GM12878 (cell line): ENCODE measurements around the gene SMPD1. TPM values are rescaled to one million over a fixed set of nuclear protein-coding genes. Genes with fewer than 3 reads are reported as not detected.

Experiments
- ATAC-seq: fragments of 200-7000 bp; cut with Tn5 transposase; 3 replicates; pipeline ENCODE4 v1.9.1; 2020; ENCODE audit warnings: mild to moderate bottlenecking, moderate library complexity
- BruUV-seq: library from RNA; stranded (reverse); fragments of 400-500 nt; replicated peaks from 2 replicates; lab custom pipeline; 2021; lab: Mats Ljungman, UMichigan
- CTCF ChIA-PET: fragments of 300-600 bp; sonication (Branson Sonifier 250); formaldehyde crosslinking; extraction: SDS; loops from one replicate; lab custom pipeline; 2021; ENCODE audit warnings: inconsistent platforms; lab: Yijun Ruan, JAX
- POLR2A ChIA-PET: fragments of 350-600 bp; formaldehyde crosslinking; extraction: SDS; loops from one replicate; lab custom pipeline; 2021; ENCODE audit warnings: inconsistent platforms; lab: Charles Lee
- RAD21 ChIA-PET: fragments of 300-600 bp; sonication (Branson Sonifier 250); formaldehyde crosslinking; loops from one replicate; lab custom pipeline; 2023; ENCODE audit warnings: antibody characterized with exemption; ENCODE audit not compliant: unreplicated experiment; lab: Charles Lee
- SMC1A ChIA-PET: fragments of 300-600 bp; sonication (Branson Sonifier 250); formaldehyde crosslinking; loops from one replicate; lab custom pipeline; 2023; ENCODE audit not compliant: unreplicated experiment, uncharacterized antibody; lab: Charles Lee
- DNase-seq: peaks from one replicate; pipeline ENCODE4 v3.0.0-alpha.2; 2011; ENCODE audit warnings: low read depth, low spot score
- FAIRE-seq: peaks from 3 replicates; lab custom pipeline; 2011; peaks lifted over from hg19 to GRCh38; lab: Jason Lieb, UNC
- H2AFZ ChIP-seq: 2 replicates; pipeline ENCODE4 v1.6.0; 2011; ENCODE audit warnings: low read depth, low read length, control low read depth; ENCODE audit not compliant: control insufficient read depth
- H3K27ac ChIP-seq: 2 replicates; pipeline ENCODE4 v1.5.1; 2011; ENCODE audit warnings: control low read depth; ENCODE audit not compliant: control insufficient read depth, insufficient read depth
- H3K27me3 ChIP-seq, 2 experiments: replicated peaks in 1 of 2; 2 replicates each; pipeline versions ENCODE4 v1.6.0 to v1.6.1; 2011; ENCODE audit warnings: low read length in 1 of 2; ENCODE audit not compliant: control insufficient read depth in 2 of 2, insufficient read depth in 2 of 2
- H3K36me3 ChIP-seq, 2 experiments: 2 replicates each; pipeline ENCODE4 v1.5.1; 2011; ENCODE audit warnings: low read length in 1 of 2; ENCODE audit not compliant: control insufficient read depth in 2 of 2, insufficient read depth in 2 of 2
- H3K4me1 ChIP-seq: 2 replicates; pipeline ENCODE4 v1.6.1; 2011; ENCODE audit warnings: mild to moderate bottlenecking, low read length, moderate library complexity, mixed read lengths; ENCODE audit not compliant: control insufficient read depth, insufficient read depth
- H3K4me2 ChIP-seq: 2 replicates; pipeline ENCODE4 v1.6.0; 2011; ENCODE audit warnings: control low read depth; ENCODE audit not compliant: control insufficient read depth, insufficient read depth
- H3K4me3 ChIP-seq: fragments of 200-600 bp; sonication (generic); 2 replicates; pipeline ENCODE4 v1.5.1; 2016
- H3K79me2 ChIP-seq: 2 replicates; pipeline ENCODE4 v1.6.0; 2011; ENCODE audit warnings: low read length; ENCODE audit not compliant: control insufficient read depth, insufficient read depth
- H3K9ac ChIP-seq: 2 replicates; pipeline ENCODE4 v1.8.0; 2011; ENCODE audit warnings: low read length, control low read depth, mixed read lengths; ENCODE audit not compliant: control insufficient read depth, insufficient read depth
- H3K9me3 ChIP-seq: replicated peaks from 3 replicates; pipeline ENCODE4 v1.5.1; 2011; ENCODE audit warnings: mild to moderate bottlenecking, low read length; ENCODE audit not compliant: control insufficient read depth, insufficient read depth
- H4K20me1 ChIP-seq: 2 replicates; pipeline ENCODE4 v1.6.0; 2011; ENCODE audit not compliant: control insufficient read depth, insufficient read depth
- BHLHE40 ChIP-seq, 2 experiments: fragments of 450-650 bp in 1 of 2; IDR thresholded peaks; 2 replicates each; pipeline ENCODE4 v1.6.1; 2011 to 2017; ENCODE audit warnings: low read depth in 2 of 2, borderline replicate concordance in 1 of 2, improper control_type of control experiment in 1 of 2, low read length in 1 of 2, mild to moderate bottlenecking in 1 of 2
- BRCA1 ChIP-seq: IDR thresholded peaks from 2 replicates; pipeline ENCODE4 v1.6.1; 2011; ENCODE audit warnings: low read depth, low read length, improper control_type of control experiment
- MXI1 ChIP-seq: fragments of 150-350 bp; IDR thresholded peaks from 2 replicates; pipeline ENCODE4 v1.6.1; 2011; ENCODE audit warnings: low read depth, mild to moderate bottlenecking, inconsistent platforms, low read length, improper control_type of control experiment
- NBN ChIP-seq: fragments of 450-650 bp; IDR thresholded peaks from 2 replicates; pipeline ENCODE4 v1.6.1; 2016
- NFYA ChIP-seq: IDR thresholded peaks from 2 replicates; pipeline ENCODE4 v1.6.1; 2011; ENCODE audit warnings: low read depth, mild to moderate bottlenecking, low read length, improper control_type of control experiment, borderline replicate concordance
- NFYB ChIP-seq: IDR thresholded peaks from 2 replicates; pipeline ENCODE4 v1.6.1; 2011; ENCODE audit warnings: low read depth, mild to moderate bottlenecking, low read length, improper control_type of control experiment, moderate library complexity; ENCODE audit not compliant: insufficient read depth
- NR2C1 ChIP-seq: fragments of 450-650 bp; IDR thresholded peaks from 2 replicates; pipeline ENCODE4 v1.6.1; 2017; ENCODE audit warnings: antibody characterized with exemption, mild to moderate bottlenecking, moderate library complexity
- RELB ChIP-seq: fragments of 450-650 bp; IDR thresholded peaks from 2 replicates; pipeline ENCODE4 v1.6.1; 2017; ENCODE audit warnings: low read depth, mild to moderate bottlenecking, moderate library complexity
- ZBTB40 ChIP-seq: fragments of 450-650 bp; IDR thresholded peaks from 2 replicates; pipeline ENCODE4 v1.6.1; 2016; ENCODE audit warnings: mild to moderate bottlenecking, moderate library complexity, borderline replicate concordance
- WGBS: methylation state at CpG from one replicate; pipeline ENCODE4 v1.1.6; 2016; ENCODE audit warnings: low lambda C conversion rate; ENCODE audit not compliant: insufficient replicate concordance, insufficient coverage; ENCODE audit errors: missing lambda C conversion rate; 5-methylcytosine and 5-hydroxymethylcytosine counted together
- in situ Hi-C: fragments of 300-500 bp; cut with MboI; formaldehyde crosslinking; loops from 9 replicates; pipeline ENCODE4 v1.14.3; 2018; ENCODE audit warnings: mixed read lengths
- intact Hi-C: fragments of 100-400 bp; cut with micrococcal nuclease; formaldehyde crosslinking; loops from one replicate; pipeline ENCODE4 v1.14.2; 2022; ENCODE audit not compliant: unreplicated experiment
- polyA plus RNA-seq, 11 experiments: library from polyadenylated mRNA; depleted of rRNA in 4 of 11; unstranded in 6 of 11; stranded (reverse) in 5 of 11; fragments of >200 nt; fragmentation: Nextera tagmentation in 4 of 11; fragmentation: Illumina TruSeq in 1 of 11; extraction: Ambion mirVana in 4 of 11; extraction: Trizol in 1 of 11; gene quantifications; 1 replicate in 1 of 11; 2 replicates in 10 of 11; pipeline versions ENCODE4 v1.2.1 to v1.2.3, GENCODE V29; 2011 to 2016; ENCODE audit warnings: inconsistent platforms in 2 of 11, missing spikeins in 2 of 11, low read depth in 1 of 11
- total RNA-seq, 4 experiments: library from RNA; depleted of rRNA in 3 of 4; stranded (reverse); fragments of >200 nt in 3 of 4; fragmentation: Illumina TruSeq in 1 of 4; extraction: Trizol in 1 of 4; gene quantifications; 2 replicates each; pipeline versions ENCODE4 v1.2.1 to v1.2.3, GENCODE V29; 2013 to 2021

Gene SMPD1
- total and polyA plus RNA-seq, 10 of the 15 experiments (the other 5 are each of a cell fraction or from before 2014, with no cell fraction given) = 1.4 to 13.7 (median 6.2) TPM

GRCh38 chr11:6390718-6391469, 620 bp downstream of the SMPD1 start:
- TF ChIP-seq BRCA1 (no peak), NFYA (no peak), BHLHE40 (IDR thresholded peaks at IDR 0.05; ENCODE audit: borderline replicate concordance in 1 of 2, low read depth in 2 of 2, low read length in 1 of 2) (no peak), NFYB (no peak), RELB (no peak), NBN (no peak), ZBTB40 (no peak), MXI1 (no peak), NR2C1 (no peak)
- ChIA-PET CTCF (interaction anchor here (0.8 to 4.2 kb wide), 7 partner anchors 8 to 114 kb away, joined by 3 to 22 read pairs (median 9); no protein-coding TSS in a partner anchor), POLR2A (interaction anchor here (0.6 to 3.6 kb wide), 9 partner anchors 9 to 228 kb away, joined by 3 to 21 read pairs (median 4); partner anchors contain the start of genes ARFIP2, TIMM10B, TPP1 and TRIM3), SMC1A (interaction anchor here (1.0 to 3.1 kb wide), 4 partner anchors 12 to 68 kb away, joined by 3 to 19 read pairs (median 6); no protein-coding TSS in a partner anchor), RAD21 (interaction anchor here (1.0 to 2.5 kb wide), 10 partner anchors 12 to 356 kb away, joined by 3 to 16 read pairs (median 4); partner anchors contain the start of genes ARFIP2, MRPL17 and TIMM10B)
- no peak for FAIRE-seq
- peak overlapping the region; percentile 83 for H3K9ac ChIP-seq
- intact Hi-C loops (no loop called here), in situ Hi-C loops (no loop called here)
- no peaks in the 10 kb centered on the region for H3K27me3 ChIP-seq
- H3K36me3 ChIP-seq = no peaks in the 10 kb centered on the region
- peak overlapping the region; percentile 90 for H3K4me3 ChIP-seq
- no peak for DNase-seq
- no peaks in the 10 kb centered on the region for H4K20me1 ChIP-seq
- no peaks in the 10 kb centered on the region for H3K9me3 ChIP-seq
- H3K27ac ChIP-seq = peak overlapping the region; percentile 64
- TSS peak; percentile 88 for BruUV-seq
- H3K4me1 ChIP-seq = peaks cover 6% of the 10 kb centered on the region
- no peak for ATAC-seq
- 46% methylated on average over 19 of the region's 19 CpGs for WGBS
- H3K79me2 ChIP-seq = no peaks in the 10 kb centered on the region
- peak overlapping the region; percentile 75 for H2AFZ ChIP-seq
- H3K4me2 ChIP-seq = peak overlapping the region; percentile 93
